ENCODE data around the gene DCTN4. TPM values are rescaled to one million over a fixed set of nuclear protein-coding genes. Genes with fewer than 3 reads are reported as not detected.

DCTN4 gene
- total and polyA plus RNA-seq, 9 of the 15 experiments (the other 6 are each of a cell fraction or from before 2014, with no cell fraction given) = 20.4 to 64.9 (median 49.9) TPM

DNA sequence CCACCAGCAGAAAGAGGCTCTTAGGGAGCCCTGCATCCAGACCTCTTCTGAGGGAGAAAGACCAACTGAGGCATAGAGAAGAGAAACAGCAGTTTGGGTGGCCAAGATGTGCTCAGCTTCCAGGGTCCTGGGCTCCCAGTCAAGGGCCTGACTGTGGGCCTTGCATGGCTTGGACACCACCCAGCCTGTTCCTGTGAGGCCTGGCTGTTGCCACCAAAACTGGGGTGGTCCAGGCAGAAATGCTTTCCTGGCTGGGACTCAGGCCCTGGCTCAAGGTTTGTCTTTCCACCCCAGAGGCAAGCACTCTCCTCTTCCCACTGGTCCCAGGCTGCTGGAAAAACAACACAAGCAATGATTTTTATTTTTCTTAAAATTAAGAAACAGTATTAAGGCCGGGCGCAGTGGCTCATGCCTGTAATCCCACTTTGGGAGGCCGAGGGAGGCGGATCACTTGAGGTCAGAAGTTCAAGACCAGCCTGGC is 84.4 kb downstream of the DCTN4 start:
- no peaks in the 10 kb centered on the region for H3K9me1 ChIP-seq (ENCODE audit: control insufficient read depth, insufficient read depth, low read length)
- H3K79me2 ChIP-seq (ENCODE audit: control insufficient read depth, insufficient read depth, low read length) = no peaks in the 10 kb centered on the region
- ChIA-PET CTCF (ENCODE audit: low intra/inter-chr PET ratio) (no interaction called here), POLR2A (no interaction called here)
- WGBS (ENCODE audit: insufficient coverage, low coverage, missing lambda C conversion rate) = 52% methylated on average over 4 of the region's 4 CpGs
- no peaks in the 10 kb centered on the region for H3K36me3 ChIP-seq (ENCODE audit: control insufficient read depth, insufficient read depth, low read length)
- BruUV-seq (replicated peaks) = no TSS peak
- ATAC-seq (no peak; the same call in 2 of the 3 replicates), FAIRE-seq (no peak), DNase-seq (ENCODE audit: extremely low read depth in 1 of 4, low spot score in 3 of 4) (no peak)
- no peak overlapping the region for H3K4me2 ChIP-seq (ENCODE audit: insufficient read depth, low read length)
- H3K27me3 ChIP-seq (ENCODE audit: control insufficient read depth in 2 of 2, insufficient read depth in 2 of 2, low read length in 2 of 2) = peaks cover 12 to 26% of the 10 kb centered on the region in 2 experiments; a peak in 3 of 5 replicates
- no peak overlapping the region for H3K4me3 ChIP-seq
- H4K20me1 ChIP-seq (replicated peaks; ENCODE audit: control insufficient read depth, insufficient read depth, low read length) = no peaks in the 10 kb centered on the region
- H3K27ac ChIP-seq (ENCODE audit: extremely low read depth, low read depth, low read length) = no peak overlapping the region
- intact Hi-C loops (cut with micrococcal nuclease) (no loop called here), in situ Hi-C loops (cut with MboI) (no loop called here)
- H2AFZ ChIP-seq (ENCODE audit: low read depth, low read length) = no peak overlapping the region
- TF ChIP-seq MED1 (CRISPR knock-in tag; IDR thresholded peaks at IDR 0.05; ENCODE audit: borderline replicate concordance) = no peak
- TF ChIP-seq FOXK2 (conservative IDR thresholded peaks at IDR 0.05 in 1 of 2, IDR thresholded peaks at IDR 0.05 in 1 of 2; ENCODE audit: low read depth in 2 of 2) = no peak
- TF ChIP-seq IFI16 (CRISPR knock-in tag; IDR thresholded peaks at IDR 0.05) = no peak
- TF ChIP-seq KLF13 (tag; IDR thresholded peaks at IDR 0.05; ENCODE audit: borderline replicate concordance, low read depth) = no peak
- no peak for TF ChIP-seq PHF20 (IDR thresholded peaks at IDR 0.05; ENCODE audit: partially characterized antibody)
- TF ChIP-seq, protein P1, sequence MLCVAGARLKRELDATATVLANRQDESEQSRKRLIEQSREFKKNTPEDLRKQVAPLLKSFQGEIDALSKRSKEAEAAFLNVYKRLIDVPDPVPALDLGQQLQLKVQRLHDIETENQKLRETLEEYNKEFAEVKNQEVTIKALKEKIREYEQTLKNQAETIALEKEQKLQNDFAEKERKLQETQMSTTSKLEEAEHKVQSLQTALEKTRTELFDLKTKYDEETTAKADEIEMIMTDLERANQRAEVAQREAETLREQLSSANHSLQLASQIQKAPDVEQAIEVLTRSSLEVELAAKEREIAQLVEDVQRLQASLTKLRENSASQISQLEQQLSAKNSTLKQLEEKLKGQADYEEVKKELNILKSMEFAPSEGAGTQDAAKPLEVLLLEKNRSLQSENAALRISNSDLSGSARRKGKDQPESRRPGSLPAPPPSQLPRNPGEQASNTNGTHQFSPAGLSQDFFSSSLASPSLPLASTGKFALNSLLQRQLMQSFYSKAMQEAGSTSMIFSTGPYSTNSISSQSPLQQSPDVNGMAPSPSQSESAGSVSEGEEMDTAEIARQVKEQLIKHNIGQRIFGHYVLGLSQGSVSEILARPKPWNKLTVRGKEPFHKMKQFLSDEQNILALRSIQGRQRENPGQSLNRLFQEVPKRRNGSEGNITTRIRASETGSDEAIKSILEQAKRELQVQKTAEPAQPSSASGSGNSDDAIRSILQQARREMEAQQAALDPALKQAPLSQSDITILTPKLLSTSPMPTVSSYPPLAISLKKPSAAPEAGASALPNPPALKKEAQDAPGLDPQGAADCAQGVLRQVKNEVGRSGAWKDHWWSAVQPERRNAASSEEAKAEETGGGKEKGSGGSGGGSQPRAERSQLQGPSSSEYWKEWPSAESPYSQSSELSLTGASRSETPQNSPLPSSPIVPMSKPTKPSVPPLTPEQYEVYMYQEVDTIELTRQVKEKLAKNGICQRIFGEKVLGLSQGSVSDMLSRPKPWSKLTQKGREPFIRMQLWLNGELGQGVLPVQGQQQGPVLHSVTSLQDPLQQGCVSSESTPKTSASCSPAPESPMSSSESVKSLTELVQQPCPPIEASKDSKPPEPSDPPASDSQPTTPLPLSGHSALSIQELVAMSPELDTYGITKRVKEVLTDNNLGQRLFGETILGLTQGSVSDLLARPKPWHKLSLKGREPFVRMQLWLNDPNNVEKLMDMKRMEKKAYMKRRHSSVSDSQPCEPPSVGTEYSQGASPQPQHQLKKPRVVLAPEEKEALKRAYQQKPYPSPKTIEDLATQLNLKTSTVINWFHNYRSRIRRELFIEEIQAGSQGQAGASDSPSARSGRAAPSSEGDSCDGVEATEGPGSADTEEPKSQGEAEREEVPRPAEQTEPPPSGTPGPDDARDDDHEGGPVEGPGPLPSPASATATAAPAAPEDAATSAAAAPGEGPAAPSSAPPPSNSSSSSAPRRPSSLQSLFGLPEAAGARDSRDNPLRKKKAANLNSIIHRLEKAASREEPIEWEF (CRISPR knock-in tag; IDR thresholded peaks at IDR 0.05) = no peak
- TF ChIP-seq, protein P2, sequence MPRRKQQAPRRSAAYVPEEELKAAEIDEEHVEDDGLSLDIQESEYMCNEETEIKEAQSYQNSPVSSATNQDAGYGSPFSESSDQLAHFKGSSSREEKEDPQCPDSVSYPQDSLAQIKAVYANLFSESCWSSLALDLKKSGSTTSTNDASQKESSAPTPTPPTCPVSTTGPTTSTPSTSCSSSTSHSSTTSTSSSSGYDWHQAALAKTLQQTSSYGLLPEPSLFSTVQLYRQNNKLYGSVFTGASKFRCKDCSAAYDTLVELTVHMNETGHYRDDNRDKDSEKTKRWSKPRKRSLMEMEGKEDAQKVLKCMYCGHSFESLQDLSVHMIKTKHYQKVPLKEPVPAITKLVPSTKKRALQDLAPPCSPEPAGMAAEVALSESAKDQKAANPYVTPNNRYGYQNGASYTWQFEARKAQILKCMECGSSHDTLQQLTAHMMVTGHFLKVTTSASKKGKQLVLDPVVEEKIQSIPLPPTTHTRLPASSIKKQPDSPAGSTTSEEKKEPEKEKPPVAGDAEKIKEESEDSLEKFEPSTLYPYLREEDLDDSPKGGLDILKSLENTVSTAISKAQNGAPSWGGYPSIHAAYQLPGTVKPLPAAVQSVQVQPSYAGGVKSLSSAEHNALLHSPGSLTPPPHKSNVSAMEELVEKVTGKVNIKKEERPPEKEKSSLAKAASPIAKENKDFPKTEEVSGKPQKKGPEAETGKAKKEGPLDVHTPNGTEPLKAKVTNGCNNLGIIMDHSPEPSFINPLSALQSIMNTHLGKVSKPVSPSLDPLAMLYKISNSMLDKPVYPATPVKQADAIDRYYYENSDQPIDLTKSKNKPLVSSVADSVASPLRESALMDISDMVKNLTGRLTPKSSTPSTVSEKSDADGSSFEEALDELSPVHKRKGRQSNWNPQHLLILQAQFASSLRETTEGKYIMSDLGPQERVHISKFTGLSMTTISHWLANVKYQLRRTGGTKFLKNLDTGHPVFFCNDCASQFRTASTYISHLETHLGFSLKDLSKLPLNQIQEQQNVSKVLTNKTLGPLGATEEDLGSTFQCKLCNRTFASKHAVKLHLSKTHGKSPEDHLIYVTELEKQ (CRISPR knock-in tag; IDR thresholded peaks at IDR 0.05) = no peak
- no peak for TF ChIP-seq ZNF3 (CRISPR knock-in tag; IDR thresholded peaks at IDR 0.05)
- H3K4me1 ChIP-seq (replicated peaks in 1 of 2; ENCODE audit: control insufficient read depth in 2 of 2, insufficient read depth in 2 of 2, low read length in 2 of 2) = peaks cover 0 to 13% of the 10 kb centered on the region in 2 experiments; a peak in 2 of 5 replicates
- no peak overlapping the region; a peak in 1 of 4 replicates for H3K9ac ChIP-seq (ENCODE audit: insufficient read depth in 1 of 2, low read depth in 2 of 2, low read length in 2 of 2)
- H3K9me3 ChIP-seq (replicated peaks; ENCODE audit: control insufficient read depth, insufficient read depth, low read depth, low read length) = no peaks in the 10 kb centered on the region
